GM13976 (cell line): ENCODE results near the gene DPEP2.

ENCODE experiments used
- DNase-seq: peaks from one replicate; pipeline ENCODE4 v3.0.0; 2012; ENCODE audit warnings: low spot score
- CTCF ChIP-seq: IDR thresholded peaks from 2 replicates; pipeline ENCODE4 v1.5.1; 2012; ENCODE audit warnings: borderline replicate concordance, mild to moderate bottlenecking; ENCODE audit not compliant: insufficient read depth; ENCODE audit errors: extremely low read depth, missing control alignments, control extremely low read depth
- in situ Hi-C: fragments of 300-500 bp; cut with MboI; formaldehyde crosslinking; loops from one replicate; pipeline ENCODE4 v1.12.0; 2022; ENCODE audit warnings: low sequenced_read_pairs, mixed read lengths, inconsistent platforms; ENCODE audit not compliant: unreplicated experiment

The DPEP2 gene

GRCh38 chr16:67963292-67963661 is 36.0 kb downstream of the DPEP2 start:
- no peak for TF ChIP-seq CTCF
- DNase-seq = no peak
- in situ Hi-C loops = no loop called here

GRCh38 chr16:67962135-67962534 is 37.1 kb downstream of the DPEP2 start:
- no peak for TF ChIP-seq CTCF
- in situ Hi-C loops = no loop called here
- no peak for DNase-seq

GRCh38 chr16:67961551-67961957 is 37.7 kb downstream of the DPEP2 start:
- DNase-seq = no peak
- TF ChIP-seq CTCF = no peak
- in situ Hi-C loops = no loop called here

GRCh38 chr16:67959536-67960329 is 39.6 kb downstream of the DPEP2 start:
- no peak for TF ChIP-seq CTCF
- no peak for DNase-seq
- in situ Hi-C loops = no loop called here

GRCh38 chr16:67957622-67958021 is 41.7 kb downstream of the DPEP2 start:
- no peak for DNase-seq
- TF ChIP-seq CTCF = no peak
- in situ Hi-C loops = no loop called here

- no peak for DNase-seq
- in situ Hi-C loops = no loop called here
- no peak for TF ChIP-seq CTCF
These were observed 44.7 kb downstream of the DPEP2 start for GRCh38 chr16:67954421-67955196.
